Stomach (tissue), 4 donors: ENCODE measurements around the gene CIC.
"Not testable (repeated sequence)": the region's sequence is repeated elsewhere in the genome, so short reads cannot be mapped to it uniquely, and the experiment has no call there.

ENCODE experiments used
- EP300 ChIP-seq: sonication (generic); formaldehyde crosslinking; IDR thresholded peaks from one replicate; pipeline ENCODE4 v1.6.1; 2017; ENCODE audit warnings: antibody characterized with exemption
- POLR2A ChIP-seq, 4 donors: fragments of 450-650 bp; IDR thresholded peaks; one replicate each; pipeline ENCODE4 v1.6.1; 2016; ENCODE audit warnings: antibody characterized with exemption in 4 of 4, control low read depth in 2 of 4, mild to moderate bottlenecking in 1 of 4, moderate library complexity in 1 of 4
- POLR2AphosphoS5 ChIP-seq, 3 donors: sonication (generic); formaldehyde crosslinking; IDR thresholded peaks; one replicate each; pipeline ENCODE4 v1.6.1; 2016; ENCODE audit warnings: antibody characterized with exemption in 3 of 3
- TF ChIP-seq, protein P1 (sequence below), 7 experiments: fragments of 450-650 bp in 4 of 7; fragments of 200-600 bp in 3 of 7; sonication (generic) in 3 of 7; IDR thresholded peaks; one replicate each; pipeline ENCODE4 v1.5.1; 2016 to 2019; ENCODE audit warnings: antibody characterized with exemption in 7 of 7, control low read depth in 2 of 7, mild to moderate bottlenecking in 1 of 7

GRCh38 chr19:42266928-42267603 lies 2.0 kb upstream of the CIC start:
- not testable (repeated sequence) for TF ChIP-seq EP300; POLR2A (IDR thresholded peaks at IDR 0.05); POLR2AphosphoS5 (IDR thresholded peaks at IDR 0.05)
- TF ChIP-seq, protein P1, sequence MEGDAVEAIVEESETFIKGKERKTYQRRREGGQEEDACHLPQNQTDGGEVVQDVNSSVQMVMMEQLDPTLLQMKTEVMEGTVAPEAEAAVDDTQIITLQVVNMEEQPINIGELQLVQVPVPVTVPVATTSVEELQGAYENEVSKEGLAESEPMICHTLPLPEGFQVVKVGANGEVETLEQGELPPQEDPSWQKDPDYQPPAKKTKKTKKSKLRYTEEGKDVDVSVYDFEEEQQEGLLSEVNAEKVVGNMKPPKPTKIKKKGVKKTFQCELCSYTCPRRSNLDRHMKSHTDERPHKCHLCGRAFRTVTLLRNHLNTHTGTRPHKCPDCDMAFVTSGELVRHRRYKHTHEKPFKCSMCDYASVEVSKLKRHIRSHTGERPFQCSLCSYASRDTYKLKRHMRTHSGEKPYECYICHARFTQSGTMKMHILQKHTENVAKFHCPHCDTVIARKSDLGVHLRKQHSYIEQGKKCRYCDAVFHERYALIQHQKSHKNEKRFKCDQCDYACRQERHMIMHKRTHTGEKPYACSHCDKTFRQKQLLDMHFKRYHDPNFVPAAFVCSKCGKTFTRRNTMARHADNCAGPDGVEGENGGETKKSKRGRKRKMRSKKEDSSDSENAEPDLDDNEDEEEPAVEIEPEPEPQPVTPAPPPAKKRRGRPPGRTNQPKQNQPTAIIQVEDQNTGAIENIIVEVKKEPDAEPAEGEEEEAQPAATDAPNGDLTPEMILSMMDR (IDR thresholded peaks at IDR 0.05) = not testable (repeated sequence)
